ENCODE data around the gene PUS10. TPM values are rescaled to one million over a fixed set of nuclear protein-coding genes. Genes with fewer than 3 reads are reported as not detected.

Gene PUS10
- total RNA-seq, 1 donor from 2014 or later: 6.2 TPM

DNA sequence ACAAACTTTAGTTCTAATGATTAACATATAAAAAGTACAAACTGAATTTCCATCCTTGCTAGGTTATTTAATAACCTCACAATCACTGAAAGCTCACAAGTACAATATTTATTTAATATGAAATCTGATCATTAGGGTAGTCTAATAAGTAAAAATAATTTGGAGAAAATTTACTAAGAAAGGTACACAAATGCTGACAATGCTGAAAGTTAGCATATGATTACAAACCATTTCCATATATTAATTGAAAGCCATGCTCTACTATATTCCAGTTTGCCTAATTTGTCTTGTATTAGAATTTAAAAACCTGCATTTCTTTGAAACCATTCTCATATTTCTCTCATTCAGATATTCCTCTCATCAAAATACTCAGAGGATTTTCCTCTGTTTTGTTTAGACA lies 8.7 kb downstream of the PUS10 start:
- Mint-ChIP-seq H3K36me3 (peaks cover 2% of the 10 kb centered on the region), H3K27ac (no peak overlapping the region), H3K27me3 (ENCODE audit: low read depth) (no peaks in the 10 kb centered on the region), H3K4me3 (no peak overlapping the region), H3K4me1 (no peaks in the 10 kb centered on the region), H3K9me3 (no peaks in the 10 kb centered on the region)
- TF ChIP-seq CTCF (IDR thresholded peaks at IDR 0.05; ENCODE audit: unreplicated experiment): no peak
- DNase-seq (ENCODE audit: low spot score in 2 of 2, unreplicated experiment in 2 of 2): no peak

DNA sequence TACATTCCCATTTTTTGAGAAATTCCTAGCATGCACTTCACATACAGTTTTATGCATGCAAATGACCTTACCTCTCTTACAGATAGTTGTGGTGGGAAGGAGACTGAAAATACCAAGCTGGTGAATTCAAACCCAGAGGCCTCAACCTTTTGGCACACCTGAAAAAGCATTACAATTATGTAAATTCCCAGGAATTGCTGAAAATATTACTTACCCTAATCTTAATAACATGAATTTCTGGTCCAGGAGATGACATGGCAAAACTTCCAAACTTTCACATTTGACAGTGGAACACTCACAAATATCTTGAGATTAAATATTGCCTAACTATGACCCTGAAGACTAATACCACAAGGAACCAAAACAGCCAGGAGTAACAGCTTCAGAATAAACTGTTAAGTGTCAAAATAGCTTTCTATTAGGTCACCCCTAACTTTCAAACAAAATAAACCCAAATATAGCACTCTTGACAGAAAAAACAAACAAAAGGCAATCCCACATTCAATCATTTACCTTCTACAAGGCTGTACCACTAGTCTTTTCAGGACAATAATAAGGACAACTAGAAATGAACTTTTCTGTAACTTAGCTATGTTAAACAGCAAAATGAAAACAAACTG lies 11.5 kb downstream of the PUS10 start:
- Mint-ChIP-seq H3K9me3 (no peaks in the 10 kb centered on the region), H3K27ac (no peak overlapping the region), H3K27me3 (ENCODE audit: low read depth) (no peaks in the 10 kb centered on the region), H3K4me1 (no peaks in the 10 kb centered on the region), H3K4me3 (no peak overlapping the region), H3K36me3 (peaks cover 2% of the 10 kb centered on the region)
- no peak for DNase-seq (ENCODE audit: low spot score in 2 of 2, unreplicated experiment in 2 of 2)
- TF ChIP-seq CTCF (IDR thresholded peaks at IDR 0.05; ENCODE audit: unreplicated experiment): no peak

GRCh38 chr2:61005736-61006135 lies 12.3 kb downstream of the PUS10 start:
- no peak overlapping the region for H3K4me3 Mint-ChIP-seq

DNA sequence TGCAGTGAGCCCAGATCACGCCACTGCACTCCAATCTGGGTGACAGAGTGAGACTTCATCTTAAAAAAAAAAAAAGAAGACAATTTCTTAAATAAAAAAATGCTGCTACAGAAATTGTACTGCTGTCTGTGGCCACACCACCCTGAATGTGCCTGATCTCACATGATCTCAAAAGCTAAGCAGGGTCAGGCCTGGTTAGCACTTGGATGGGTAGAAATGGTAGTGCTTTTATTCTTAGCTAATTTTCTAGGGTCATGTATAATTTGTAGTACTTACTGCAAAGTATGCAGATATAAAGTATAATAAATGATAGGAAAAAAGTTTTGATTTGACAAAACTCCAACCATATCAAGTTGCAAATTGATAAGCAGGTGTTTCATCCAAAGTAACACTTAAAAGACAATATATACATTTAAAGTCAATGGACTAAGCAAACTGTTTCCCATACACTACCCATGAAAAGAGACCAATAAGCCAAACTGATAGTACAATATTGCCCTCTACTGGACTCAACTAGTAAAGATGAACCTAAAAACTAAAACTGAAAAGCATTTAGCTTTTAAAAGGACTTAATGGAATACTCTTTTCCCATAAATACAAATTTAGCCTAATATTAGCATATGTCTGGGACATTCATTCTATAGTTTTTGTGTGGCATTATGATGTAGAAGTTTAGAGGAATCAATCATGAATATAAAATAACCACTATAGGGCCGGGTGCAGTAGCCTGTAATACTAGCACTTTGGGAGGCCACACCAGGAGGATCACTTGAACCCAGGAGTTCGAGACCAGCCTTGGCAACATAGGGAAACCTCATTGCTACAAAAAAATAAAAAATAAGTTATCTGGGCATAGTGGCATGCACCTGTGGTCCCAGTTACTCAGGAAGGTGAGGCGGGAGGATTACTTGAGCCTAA lies 19.2 kb downstream of the PUS10 start:
- H3K27me3 Mint-ChIP-seq (ENCODE audit: low read depth): no peaks in the 10 kb centered on the region
- no peaks in the 10 kb centered on the region for H3K36me3 Mint-ChIP-seq
- no peaks in the 10 kb centered on the region for H3K4me1 Mint-ChIP-seq
- no peaks in the 10 kb centered on the region for H3K9me3 Mint-ChIP-seq
- no peak overlapping the region for H3K4me3 Mint-ChIP-seq
- DNase-seq (ENCODE audit: low spot score in 2 of 2, unreplicated experiment in 2 of 2): no peak
- TF ChIP-seq CTCF (IDR thresholded peaks at IDR 0.05; ENCODE audit: unreplicated experiment): peak; percentile 66
- no peak overlapping the region for H3K27ac Mint-ChIP-seq

More at GRCh38 chr2:61005736-61006135, 12.3 kb downstream of the PUS10 start:
- no peak for DNase-seq (ENCODE audit: low spot score in 2 of 2, unreplicated experiment in 2 of 2)
- no peak for TF ChIP-seq CTCF (IDR thresholded peaks at IDR 0.05; ENCODE audit: unreplicated experiment)
- peaks cover 2% of the 10 kb centered on the region for H3K36me3 Mint-ChIP-seq
- no peaks in the 10 kb centered on the region for H3K27me3 Mint-ChIP-seq (ENCODE audit: low read depth)
- no peaks in the 10 kb centered on the region for H3K4me1 Mint-ChIP-seq
- no peaks in the 10 kb centered on the region for H3K9me3 Mint-ChIP-seq
- no peak overlapping the region for H3K27ac Mint-ChIP-seq

DNA sequence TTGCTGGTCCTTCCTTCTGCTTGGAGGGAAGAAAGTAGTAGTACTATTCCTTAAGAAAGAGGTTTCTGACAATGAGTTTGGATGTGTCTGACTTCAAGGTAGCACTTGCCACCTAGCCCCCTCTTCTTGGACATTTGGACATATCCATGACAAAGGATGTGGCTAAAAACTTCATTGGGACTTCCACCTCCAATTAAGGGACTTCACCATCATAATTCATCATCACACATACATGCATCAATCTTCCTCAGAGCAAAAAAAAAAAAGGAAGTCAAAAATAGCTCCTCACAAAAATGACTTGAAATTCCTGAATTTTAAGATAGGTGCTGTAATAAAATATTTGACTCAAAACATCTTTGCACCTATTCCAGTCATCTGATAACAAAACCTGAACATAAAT lies 23.9 kb downstream of the PUS10 start:
- Mint-ChIP-seq H3K9me3 (peaks cover 21% of the 10 kb centered on the region), H3K27ac (no peak overlapping the region), H3K4me1 (peaks cover 2% of the 10 kb centered on the region), H3K36me3 (peaks cover 13% of the 10 kb centered on the region), H3K4me3 (no peak overlapping the region), H3K27me3 (ENCODE audit: low read depth) (no peaks in the 10 kb centered on the region)
- TF ChIP-seq CTCF (IDR thresholded peaks at IDR 0.05; ENCODE audit: unreplicated experiment): no peak
- no peak for DNase-seq (ENCODE audit: low spot score in 2 of 2, unreplicated experiment in 2 of 2)
